Spleen (tissue), 7 donors: Measurements from ENCODE around the gene SAT1.

Experiments
- POLR2A ChIP-seq, 3 donors: fragments of 450-650 bp; IDR thresholded peaks; one replicate each; pipeline ENCODE4 v1.5.1; 2017; ENCODE audit warnings: antibody characterized with exemption in 3 of 3, mild to moderate bottlenecking in 1 of 3
- TF ChIP-seq, protein P1 (sequence below), 11 experiments: fragments of 200-600 bp in 7 of 11; fragments of 450-650 bp in 4 of 11; sonication (generic) in 4 of 11; IDR thresholded peaks in 8 of 11; conservative IDR thresholded peaks in 3 of 11; 1 replicate in 7 of 11; 2 replicates in 4 of 11; pipeline versions ENCODE4 v1.4.0 to v1.8.0; 2016 to 2021; ENCODE audit warnings: antibody characterized with exemption in 11 of 11, inconsistent platforms in 4 of 11, mild to moderate bottlenecking in 1 of 11
- donor health status: DM: no; HTN: no; CAD: no; lungs with moderate emphysema.
- donor health status: DM: no; HTN: no; CAD: no.
- donor health status: DM: no; HTN: no; CAD: no.

- TF ChIP-seq, protein P1, sequence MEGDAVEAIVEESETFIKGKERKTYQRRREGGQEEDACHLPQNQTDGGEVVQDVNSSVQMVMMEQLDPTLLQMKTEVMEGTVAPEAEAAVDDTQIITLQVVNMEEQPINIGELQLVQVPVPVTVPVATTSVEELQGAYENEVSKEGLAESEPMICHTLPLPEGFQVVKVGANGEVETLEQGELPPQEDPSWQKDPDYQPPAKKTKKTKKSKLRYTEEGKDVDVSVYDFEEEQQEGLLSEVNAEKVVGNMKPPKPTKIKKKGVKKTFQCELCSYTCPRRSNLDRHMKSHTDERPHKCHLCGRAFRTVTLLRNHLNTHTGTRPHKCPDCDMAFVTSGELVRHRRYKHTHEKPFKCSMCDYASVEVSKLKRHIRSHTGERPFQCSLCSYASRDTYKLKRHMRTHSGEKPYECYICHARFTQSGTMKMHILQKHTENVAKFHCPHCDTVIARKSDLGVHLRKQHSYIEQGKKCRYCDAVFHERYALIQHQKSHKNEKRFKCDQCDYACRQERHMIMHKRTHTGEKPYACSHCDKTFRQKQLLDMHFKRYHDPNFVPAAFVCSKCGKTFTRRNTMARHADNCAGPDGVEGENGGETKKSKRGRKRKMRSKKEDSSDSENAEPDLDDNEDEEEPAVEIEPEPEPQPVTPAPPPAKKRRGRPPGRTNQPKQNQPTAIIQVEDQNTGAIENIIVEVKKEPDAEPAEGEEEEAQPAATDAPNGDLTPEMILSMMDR (IDR thresholded peaks at IDR 0.05 in 8 of 11, conservative IDR thresholded peaks at IDR 0.05 in 3 of 11), result no peak
- TF ChIP-seq POLR2A (IDR thresholded peaks at IDR 0.05), result no peak
Measured at GRCh38 chrX:23788521-23788920, 5.5 kb downstream of the SAT1 start.
